GM19351 (cell line): ENCODE measurements around the gene CISTR.
"Not testable (repeated sequence)": the region's sequence is repeated elsewhere in the genome, so short reads cannot be mapped to it uniquely, and the experiment has no call there.

Experiments
- ATAC-seq: cut with Tn5 transposase; IDR thresholded peaks from one replicate; pipeline ENCODE4 v1.9.1; 2021; ENCODE audit warnings: mild to moderate bottlenecking, moderate library complexity; ENCODE audit not compliant: unreplicated experiment

CISTR gene

GRCh38 chr12:53751336-53752191, at the start of gene CISTR:
TSS of gene CISTR (minus strand) at chr12:53751979.
- ATAC-seq = peak; percentile 42

GRCh38 chr12:53798575-53798974, 46.8 kb upstream of the CISTR start:
- ATAC-seq = no peak

- ATAC-seq = no peak
Observed at GRCh38 chr12:53795927-53796326, 44.1 kb upstream of the CISTR start.

- ATAC-seq = no peak
Observed at GRCh38 chr12:53793221-53793620, 41.4 kb upstream of the CISTR start.

- ATAC-seq = no peak
Observed at GRCh38 chr12:53791735-53792326, 40.1 kb upstream of the CISTR start.

GRCh38 chr12:53789570-53789969, 37.8 kb upstream of the CISTR start:
- no peak for ATAC-seq

GRCh38 chr12:53788892-53789291, 37.1 kb upstream of the CISTR start:
- ATAC-seq = no peak

- no peak for ATAC-seq
Observed at GRCh38 chr12:53786411-53786810, 34.6 kb upstream of the CISTR start.

GRCh38 chr12:53785161-53785560, 33.4 kb upstream of the CISTR start:
- no peak for ATAC-seq

GRCh38 chr12:53782093-53782703, 30.4 kb upstream of the CISTR start:
- ATAC-seq = no peak

GRCh38 chr12:53781228-53781801, 29.5 kb upstream of the CISTR start:
- no peak for ATAC-seq

GRCh38 chr12:53780323-53780722, 28.5 kb upstream of the CISTR start:
- ATAC-seq = no peak

GRCh38 chr12:53779679-53780078, 27.9 kb upstream of the CISTR start:
- ATAC-seq = not testable (repeated sequence)

- ATAC-seq = no peak
Observed at GRCh38 chr12:53777936-53778644, 26.3 kb upstream of the CISTR start.

GRCh38 chr12:53777412-53777811, 25.6 kb upstream of the CISTR start:
- no peak for ATAC-seq

GRCh38 chr12:53776872-53777271, 25.1 kb upstream of the CISTR start:
- no peak for ATAC-seq

- ATAC-seq = no peak
Observed at GRCh38 chr12:53775478-53776145, 23.8 kb upstream of the CISTR start.

- ATAC-seq = no peak
Observed at GRCh38 chr12:53770281-53770680, 18.5 kb upstream of the CISTR start.

GRCh38 chr12:53768976-53769375, 17.2 kb upstream of the CISTR start:
- ATAC-seq = no peak

- no peak for ATAC-seq
Observed at GRCh38 chr12:53766881-53767280, 15.1 kb upstream of the CISTR start.
